8988T (cell line): ENCODE results near the gene ELL.
"Not testable (repeated sequence)": the region's sequence is repeated elsewhere in the genome, so short reads cannot be mapped to it uniquely, and the experiment has no call there.

Experiments used
- DNase-seq: peaks from one replicate; pipeline ENCODE4 v3.0.0; 2011

Gene ELL

GRCh38 chr19:18529782-18530181 lies 7.9 kb upstream of the ELL start:
- DNase-seq: no peak

DNA sequence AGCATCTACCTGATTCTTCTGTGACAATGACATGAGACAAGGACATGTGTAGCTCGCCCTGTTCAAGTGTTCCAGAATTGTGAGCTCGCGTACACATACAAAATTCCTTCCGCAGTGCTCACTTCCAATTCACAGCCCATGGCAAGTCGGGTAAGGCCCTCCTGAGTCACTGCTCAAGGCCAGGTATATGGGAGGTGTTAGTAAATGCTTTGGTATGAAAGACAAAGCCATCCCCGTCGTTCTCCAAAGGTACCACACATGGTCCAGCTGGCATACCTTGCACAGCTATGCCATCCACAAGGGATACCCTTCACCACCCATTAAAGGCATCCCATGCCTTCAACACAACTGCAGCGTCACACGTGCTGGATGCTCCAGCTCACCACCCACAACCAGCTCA lies 4.4 kb upstream of the ELL start:
- peak; percentile 63 for DNase-seq

DNA sequence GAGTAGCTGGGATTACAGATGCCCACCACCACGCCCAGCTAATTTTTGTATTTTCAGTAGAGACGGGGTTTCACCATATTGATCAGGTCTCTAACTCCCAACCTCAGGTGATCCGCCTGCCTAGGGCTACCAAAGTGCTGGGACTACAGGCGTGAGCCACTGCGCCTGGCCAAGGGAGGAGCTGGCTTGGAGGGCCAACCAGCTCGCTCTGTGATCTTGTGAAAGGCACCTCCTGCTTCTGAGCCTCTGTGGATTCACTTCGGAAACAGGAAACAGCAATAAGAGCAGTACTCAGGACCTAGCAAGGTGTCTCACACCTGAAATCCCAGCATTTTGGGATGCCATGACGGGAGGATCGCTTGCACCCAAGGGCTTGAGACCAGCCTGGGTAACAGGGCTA lies 2.0 kb upstream of the ELL start:
- no peak for DNase-seq

- not testable (repeated sequence) for DNase-seq
These were observed 1.1 kb upstream of the ELL start for GRCh38 chr19:18522862-18523440.

GRCh38 chr19:18522124-18522861 lies 423 bp upstream of the ELL start:
- DNase-seq: peak; percentile 86

DNA sequence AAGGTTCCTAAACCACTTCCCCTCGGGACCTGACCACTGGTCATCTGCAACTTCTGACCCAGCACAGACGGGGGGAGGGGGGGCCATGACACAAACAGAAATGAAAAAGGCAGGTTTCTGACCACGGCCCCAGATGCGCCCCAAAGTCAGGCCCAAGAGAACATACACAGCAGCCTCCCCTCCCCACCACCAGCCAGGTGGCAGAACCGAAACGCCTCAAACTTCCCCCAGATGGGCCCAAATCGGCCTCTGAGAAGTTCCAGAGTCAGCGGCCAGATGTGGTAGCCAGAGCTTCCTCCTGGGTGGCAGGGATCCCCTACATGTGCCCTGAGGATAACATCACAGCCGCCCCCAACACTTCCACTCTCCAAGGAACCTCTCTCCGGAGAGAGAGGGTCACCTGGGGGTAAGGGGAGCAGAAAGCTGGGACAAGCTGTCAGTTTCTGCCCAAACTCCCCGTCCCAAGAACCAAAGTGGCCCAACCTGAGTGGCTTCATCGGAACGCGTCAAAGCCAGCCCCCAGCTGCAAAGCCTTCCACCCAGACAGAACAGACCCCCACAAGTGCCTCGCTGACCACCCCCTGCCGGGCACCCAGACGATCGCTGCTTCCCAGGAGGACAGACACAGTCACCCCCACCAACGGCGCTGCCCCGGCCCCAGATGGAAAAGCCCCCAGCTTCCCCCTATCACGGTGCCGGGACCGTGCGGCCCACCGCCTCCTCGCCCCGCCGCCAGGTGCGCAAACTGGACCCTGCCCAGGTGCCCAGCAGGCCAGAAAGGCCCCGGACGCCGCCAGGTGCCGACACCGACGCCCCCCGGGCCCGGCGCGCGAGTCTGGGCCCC lies 800 bp downstream of the ELL start:
- no peak for DNase-seq

DNA sequence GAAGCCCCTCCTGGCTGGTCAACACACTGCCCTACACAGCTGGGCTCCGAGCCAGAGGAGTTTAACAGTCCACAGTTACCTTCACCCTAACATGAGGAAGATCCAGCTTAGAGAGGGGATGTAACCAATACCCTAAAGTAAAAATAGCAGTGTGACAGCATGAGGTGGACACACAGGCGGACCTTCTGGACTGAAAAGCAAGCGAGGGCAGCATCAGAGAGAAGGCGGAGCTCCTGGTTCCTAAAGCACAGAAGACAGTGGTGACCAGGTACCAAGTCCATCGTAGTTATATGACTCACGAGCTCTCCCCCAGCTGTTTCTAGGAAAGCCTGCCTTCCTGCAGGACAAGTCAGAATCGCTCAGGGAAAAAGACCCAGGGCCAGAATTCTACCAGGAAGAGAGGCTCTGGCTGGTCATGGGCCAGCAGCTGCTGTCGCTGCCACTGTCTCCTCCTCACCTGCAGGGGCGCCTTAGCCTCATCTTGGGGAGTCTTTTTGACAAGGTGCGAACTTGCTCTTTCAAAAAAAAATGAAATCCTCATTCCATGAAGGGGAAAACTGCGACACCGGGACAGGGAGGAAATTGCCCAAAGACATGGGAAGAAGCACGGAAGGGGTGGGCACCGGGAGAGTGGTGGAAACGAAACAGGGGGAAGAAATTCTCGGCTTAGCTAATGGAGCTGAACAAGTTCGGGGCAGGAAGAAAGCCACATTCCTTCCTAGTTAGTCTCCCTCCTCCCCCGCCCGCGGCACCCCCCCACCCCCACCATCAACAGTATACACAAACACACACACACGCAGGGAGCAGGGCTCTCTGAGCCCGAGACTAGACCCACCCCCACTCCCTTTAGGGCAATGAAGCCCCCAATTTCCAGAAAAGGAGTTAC lies 1.7 kb downstream of the ELL start:
- no peak for DNase-seq

DNA sequence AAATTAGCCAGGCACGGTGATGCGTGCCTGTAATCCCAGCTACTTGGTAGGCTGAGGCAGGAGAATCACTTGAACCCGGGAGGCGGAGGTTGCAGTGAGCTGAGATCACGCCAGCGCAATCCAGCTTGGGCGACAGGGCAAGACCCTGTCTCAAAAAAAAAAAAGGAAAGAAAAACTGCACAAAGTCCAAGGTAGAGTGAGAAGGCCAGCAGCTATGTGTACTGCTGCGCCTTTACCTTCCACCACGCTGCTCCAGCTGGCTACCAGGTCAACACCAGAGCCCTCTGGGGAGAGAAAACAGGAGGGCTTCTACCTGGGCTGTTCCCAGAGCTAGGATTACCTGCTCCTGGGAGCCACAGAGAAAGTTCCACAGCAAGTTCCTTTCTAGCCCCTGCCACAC lies 3.2 kb downstream of the ELL start:
- DNase-seq: no peak

GRCh38 chr19:18517606-18518005 lies 4.3 kb downstream of the ELL start:
- DNase-seq: no peak

DNA sequence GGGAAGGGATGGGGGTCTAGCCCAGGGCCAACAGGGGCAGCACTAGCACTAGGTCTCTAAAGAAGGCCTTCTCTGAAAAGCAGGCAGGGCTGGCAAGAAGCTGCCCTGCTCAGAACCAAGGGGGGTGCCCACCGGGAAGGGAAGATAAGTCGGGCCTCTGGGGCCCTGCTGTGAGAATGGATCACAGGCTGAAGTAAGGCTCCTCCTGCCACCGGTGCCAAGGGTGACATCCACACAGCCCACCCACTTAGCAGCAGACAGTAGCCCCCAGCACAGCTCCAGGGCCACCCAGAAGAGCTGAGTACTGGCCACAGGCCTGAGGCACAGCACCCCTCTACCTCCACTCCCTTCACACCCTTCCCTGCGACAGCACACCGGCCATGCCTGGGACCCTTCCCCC lies 5.9 kb downstream of the ELL start:
- DNase-seq: no peak

DNA sequence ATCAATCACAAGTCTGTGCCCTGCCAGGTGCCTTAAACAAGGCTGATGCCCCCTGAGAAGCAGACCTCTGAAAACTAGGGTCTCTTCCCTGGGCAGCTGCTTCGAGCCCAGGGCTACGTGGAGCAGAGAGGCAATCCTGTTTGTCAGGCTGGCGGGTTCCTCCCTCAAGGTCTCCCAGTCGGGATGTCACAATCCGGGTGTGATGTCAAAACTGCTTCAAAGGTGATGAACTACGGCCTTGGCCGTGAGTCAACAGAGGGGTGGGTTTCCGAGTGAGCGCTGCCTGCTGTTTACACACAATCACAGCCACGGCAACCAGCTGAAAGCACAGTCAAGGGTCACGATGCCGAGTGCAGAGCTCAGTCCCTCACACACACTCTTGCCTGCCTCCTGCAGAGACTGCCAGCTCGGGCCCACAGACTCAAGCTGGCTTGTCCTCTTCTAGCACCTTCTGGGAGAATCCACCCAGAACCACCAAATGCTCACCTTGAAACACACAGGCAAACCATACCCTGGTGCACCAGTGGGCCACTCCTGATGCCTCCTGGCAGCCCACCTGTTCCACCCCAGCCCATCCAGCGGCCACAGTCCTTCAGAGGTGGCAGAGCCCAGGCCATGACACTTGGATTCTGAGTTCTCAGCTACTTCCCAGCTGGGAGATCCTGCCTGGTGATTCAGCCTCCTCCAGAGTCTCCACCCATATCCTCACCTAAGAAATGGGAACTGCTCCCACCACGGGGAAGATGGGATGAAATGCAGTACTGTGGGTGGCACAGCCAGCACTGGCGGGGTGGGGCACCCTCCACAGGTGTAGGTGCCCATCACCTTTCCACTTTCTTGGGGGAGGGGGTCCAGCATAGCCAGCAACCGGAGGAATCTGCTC lies 6.8 kb downstream of the ELL start:
- no peak for DNase-seq

- DNase-seq: no peak
These were observed 8.0 kb downstream of the ELL start for GRCh38 chr19:18513868-18514267.

GRCh38 chr19:18510216-18510615 lies 11.7 kb downstream of the ELL start:
- DNase-seq: no peak

- no peak for DNase-seq
These were observed 13.3 kb downstream of the ELL start for GRCh38 chr19:18508585-18508984.

GRCh38 chr19:18507727-18508440 lies 14.0 kb downstream of the ELL start:
- no peak for DNase-seq

- DNase-seq: no peak
These were observed 14.7 kb downstream of the ELL start for GRCh38 chr19:18507021-18507726.

DNA sequence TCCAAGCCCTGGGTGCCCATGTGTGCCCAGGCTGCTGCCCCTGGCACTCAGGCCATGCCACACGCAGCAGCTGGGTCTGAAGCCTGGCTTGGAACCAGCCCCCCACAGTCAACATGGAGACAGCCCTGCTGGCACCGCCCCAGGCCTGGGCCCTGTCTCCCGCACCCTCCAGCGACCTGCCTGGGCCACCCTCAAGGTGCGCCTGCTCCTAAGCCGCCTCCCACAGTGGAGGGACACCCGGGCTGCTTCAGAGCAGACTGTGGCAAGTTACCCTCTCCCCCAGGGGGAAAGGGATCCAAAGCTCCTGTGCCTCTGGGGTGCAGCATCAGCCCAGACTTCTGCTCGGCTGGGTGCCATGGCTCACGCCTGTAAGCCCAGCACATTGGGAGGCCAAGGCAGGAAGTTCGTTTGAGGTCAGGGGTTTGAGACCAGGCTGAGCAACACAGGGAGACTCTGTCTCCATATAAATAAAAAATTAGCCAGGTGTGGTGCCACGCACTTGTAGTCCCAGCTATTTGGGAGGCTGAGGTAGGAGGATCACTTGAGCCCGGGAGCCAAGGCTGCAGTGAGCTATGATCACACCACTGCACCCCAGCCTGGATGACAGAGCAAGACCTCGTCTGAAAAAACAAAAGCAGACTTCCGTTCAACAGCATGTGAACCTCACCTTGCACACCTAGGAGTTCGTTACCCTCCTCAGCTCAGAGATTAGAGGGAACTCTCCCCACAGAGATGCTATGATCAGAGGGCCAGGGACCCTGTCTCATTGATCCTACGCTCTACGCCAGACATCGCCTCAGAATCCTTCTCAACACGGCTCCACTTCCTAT lies 15.6 kb downstream of the ELL start:
- DNase-seq: no peak

DNA sequence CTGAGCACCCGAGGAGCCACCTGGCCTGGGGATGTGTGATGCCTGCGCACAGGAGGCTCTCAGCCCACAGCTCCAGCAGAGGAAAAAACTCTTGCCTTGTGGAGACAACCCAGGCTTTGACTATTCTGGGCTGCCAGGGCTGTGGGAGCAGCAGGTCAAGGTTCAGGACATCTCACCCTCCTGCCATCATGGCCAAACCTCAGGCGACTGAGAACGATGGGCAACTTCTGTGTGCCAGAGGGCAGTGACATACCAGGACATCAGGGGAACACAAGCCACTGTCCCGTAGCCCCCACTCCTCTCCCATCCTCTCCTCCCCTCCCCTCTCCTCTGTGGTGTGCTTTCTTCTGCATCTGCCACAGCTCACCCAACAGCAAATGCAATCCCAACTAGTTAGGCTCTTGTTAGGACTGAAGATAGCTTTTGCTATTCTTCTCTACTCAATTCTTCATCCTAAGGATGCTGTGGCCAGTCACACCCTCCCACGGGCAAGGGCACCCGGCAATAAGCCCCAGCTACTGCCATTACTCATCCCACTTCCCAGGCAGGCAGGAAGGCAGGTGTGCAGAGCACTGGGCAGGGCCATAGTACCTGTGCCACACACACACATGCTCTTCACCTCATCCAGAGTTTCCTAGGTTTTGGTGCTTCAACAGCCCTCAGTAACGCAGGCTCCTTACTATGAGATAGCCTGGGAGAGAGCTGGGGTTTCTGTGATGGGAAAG lies 16.8 kb downstream of the ELL start:
- no peak for DNase-seq
